T47D (cell line): Measurements from ENCODE around the gene POLL.

ENCODE experiments used
- DNase-seq, 2 experiments: peaks; one replicate each; pipeline versions ENCODE4 v3.0.0 to v3.0.0-alpha.2; 2011 to 2012; ENCODE audit warnings: low read depth in 1 of 2, low spot score in 1 of 2
- JUND ChIP-seq: IDR thresholded peaks from 2 replicates; pipeline ENCODE4 v1.6.1; 2012; ENCODE audit warnings: low read depth
- in situ Hi-C: cut with HindIII; loops from 2 replicates; pipeline ENCODE4 v1.10.0; 2016; ENCODE audit warnings: low sequenced_read_pairs, low pct_unique_long_range_greater_than_20kb

The POLL gene

DNA sequence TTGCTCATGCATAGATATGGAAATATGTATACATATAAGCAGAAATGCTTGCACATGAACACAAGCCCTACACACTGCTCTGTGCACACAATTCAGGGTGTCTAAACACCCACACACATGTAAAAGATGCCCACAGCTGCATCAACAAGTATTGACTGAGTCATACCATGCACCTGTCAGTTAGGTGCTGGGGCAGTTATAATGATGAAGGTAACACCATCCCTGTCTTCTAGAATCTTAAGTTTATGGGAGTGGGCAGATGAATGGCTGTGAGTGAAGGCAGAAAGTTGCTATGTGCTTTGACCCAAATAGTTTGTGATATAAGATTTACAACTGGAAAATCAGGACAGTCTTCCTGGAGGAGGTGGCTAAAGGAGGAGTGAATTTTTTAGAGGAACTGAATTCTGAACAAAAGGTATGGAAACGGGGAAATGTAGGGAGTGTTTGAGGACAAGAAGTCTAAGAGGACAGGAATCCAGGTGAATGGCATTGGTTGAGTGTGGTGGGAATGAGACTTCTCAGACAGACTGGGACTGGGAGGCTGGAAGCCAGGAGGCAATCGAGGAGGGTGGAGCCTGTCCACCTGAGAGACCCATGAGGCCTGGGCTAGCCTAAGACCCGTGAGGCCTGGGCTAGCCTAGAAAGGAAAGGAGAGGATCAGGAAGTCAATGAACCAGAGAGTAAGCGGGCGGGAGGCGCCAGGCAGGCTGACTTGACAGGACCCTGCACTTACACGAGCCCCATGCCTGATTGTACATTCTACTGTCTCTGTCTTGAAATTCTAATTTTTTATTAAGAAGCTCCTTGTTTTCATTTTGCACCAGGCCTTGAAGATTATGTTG lies 20.7 kb downstream of the POLL start:
- no peak for TF ChIP-seq JUND
- no peak for DNase-seq
- in situ Hi-C loops = no loop called here

DNA sequence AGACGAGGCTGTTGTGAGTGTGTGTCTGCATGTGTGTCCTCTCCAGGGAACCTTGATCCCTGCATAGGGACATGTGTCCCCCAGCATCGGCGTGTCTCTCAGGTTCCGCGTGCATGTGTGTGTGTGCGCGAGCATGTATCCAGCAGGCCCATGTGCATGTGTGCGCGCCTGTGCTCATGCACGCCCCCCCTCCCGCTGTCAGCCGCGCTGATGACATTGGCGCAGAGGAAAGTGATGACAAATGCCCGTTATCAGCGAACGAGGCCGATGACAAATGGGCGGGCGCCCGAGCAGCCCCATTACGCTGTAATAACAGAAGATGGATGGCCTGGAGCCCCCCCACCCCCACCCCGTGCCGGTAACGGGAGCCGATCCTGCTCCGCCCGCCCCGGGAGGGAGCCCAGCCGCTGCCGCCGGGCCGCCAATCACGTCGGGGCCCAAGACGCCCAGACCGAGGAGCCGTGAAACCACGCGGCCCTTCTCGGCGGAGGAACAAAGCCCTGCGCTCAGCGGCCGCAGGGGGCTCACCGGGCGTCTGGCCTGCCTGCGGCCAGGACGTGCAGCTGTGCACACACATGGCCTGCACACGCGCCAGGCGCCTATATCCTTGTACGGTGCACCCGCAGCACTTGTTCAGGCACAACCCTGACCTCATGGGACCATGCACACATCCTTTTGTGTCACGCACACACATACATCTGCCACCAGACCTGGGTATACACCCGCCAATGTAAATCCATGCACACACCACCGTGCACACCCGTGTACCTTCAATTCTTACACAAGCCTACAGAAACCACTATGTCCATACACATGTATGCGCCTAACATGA lies 21.5 kb downstream of the POLL start:
- no peak for DNase-seq
- TF ChIP-seq JUND = no peak

DNA sequence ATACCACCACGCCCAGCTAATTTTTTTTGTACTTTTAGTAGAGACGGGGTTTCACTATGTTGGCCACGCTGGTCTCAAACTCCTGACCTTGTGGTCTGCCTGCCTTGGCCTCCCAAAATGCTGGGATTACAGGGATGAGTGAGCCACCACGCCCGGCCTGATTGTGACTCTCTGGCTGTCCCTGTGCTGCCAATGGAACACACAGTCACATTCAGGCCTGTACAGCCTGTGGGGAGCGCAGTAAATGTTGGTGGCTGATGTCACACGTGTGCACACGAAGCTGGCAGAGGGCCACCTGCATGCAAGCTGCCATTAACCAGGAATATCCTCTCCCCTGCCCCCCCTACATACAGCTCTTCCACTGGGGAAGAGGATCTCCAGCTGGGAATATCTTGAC lies 22.1 kb downstream of the POLL start:
- in situ Hi-C loops = no loop called here
- no peak for TF ChIP-seq JUND
- no peak for DNase-seq

More for the DNA sequence above, 21.5 kb downstream of the POLL start:
- in situ Hi-C loops = no loop called here

DNA sequence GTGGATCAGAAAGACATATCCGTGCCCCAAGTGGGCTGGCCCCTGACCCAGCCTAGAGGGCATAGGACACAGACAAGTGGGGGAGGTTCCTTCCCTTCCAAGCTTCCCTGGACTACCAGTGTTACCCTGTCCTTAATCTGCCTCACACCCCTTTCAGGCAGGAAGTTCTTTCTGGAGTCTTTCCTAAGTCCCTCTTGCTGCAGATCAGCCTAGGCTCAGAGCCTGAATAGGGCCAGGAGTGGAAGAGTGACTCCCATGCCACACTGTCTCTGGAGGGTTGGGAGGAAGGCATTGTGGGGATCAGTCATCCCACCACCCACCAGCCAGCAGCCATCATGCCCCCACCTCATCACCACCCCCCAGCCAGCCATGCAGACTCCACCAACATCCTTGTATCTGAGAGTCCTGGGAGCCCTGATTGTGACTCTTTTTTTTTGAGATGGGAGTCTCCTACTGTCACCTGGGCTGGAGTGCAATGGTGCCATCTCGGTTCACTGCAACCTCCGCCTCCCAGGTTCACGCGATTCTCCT lies 22.6 kb downstream of the POLL start:
- in situ Hi-C loops = no loop called here
- TF ChIP-seq JUND = no peak
- DNase-seq = no peak

DNA sequence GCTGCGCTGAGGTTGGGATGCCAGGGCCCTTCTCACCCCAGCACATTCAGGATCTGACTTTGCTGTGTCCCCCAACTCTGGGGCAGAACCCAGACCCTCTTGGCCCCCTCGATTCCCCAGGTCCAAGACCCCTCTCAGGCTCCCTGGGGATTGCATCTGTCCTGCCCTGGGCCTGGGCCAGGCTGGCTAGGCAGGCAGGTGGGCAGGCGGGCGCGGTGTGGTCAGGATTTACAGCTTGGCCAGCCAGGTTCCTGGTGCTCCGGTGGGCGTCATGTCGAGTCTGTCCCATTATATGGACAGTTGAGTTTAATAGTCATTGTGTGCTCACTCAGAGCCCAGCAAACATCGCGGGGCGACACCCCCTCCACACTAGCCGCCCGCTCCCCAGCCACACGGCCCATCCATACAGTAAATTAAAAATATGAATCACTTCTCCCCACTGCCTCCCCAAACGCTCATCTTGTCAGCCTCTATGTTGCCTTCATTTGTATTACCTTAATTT lies 23.5 kb downstream of the POLL start:
- no peak for TF ChIP-seq JUND
- no peak for DNase-seq
- in situ Hi-C loops = no loop called here

DNA sequence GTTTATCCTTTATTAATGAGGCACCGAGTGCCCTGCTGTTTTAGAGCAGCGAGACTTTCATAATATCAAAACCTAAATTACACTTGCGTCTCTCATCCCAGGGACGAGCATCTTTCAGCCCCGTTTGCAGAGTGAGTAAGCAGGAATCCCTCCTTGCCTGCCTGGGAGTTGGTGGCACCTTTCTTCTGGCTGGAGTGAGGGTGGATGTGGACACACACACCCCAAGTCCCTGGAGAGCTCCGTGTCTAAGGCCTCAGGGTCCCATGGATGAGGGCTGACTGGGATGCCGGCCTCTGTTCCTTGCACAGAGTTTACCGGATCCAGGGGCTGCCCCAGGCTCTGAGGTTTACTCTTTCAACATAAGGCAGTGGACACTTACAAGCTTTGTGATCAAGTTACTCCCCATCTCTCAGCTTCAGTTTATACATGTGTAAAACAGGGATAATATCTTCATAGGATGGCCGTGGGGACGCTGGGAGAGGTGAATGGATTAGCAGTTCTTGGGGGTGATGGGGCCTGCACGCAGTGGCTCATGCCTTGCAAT lies 24.5 kb downstream of the POLL start:
- no peak for DNase-seq
- in situ Hi-C loops = no loop called here
- TF ChIP-seq JUND = no peak

DNA sequence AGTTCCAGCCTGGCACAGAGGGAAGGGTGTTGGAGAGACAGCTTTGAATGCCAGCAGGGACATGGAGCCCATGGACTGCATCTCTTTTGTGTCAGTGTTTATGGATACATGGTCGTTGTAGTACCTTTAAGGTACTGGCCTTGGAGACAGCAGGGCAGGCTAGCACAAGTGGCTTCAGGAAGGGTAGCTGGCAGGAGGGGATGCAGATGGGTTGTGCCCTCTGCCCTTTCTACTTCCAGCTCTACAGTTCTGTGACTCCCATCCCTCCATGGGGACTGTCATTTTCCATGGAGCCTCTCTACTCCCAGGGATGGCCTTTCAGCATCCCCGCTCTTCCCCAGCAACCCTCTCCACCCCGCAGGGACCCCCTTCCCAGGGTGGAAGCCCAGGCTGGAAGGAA lies 25.1 kb downstream of the POLL start:
- TF ChIP-seq JUND = no peak
- no peak for DNase-seq
- in situ Hi-C loops = no loop called here

DNA sequence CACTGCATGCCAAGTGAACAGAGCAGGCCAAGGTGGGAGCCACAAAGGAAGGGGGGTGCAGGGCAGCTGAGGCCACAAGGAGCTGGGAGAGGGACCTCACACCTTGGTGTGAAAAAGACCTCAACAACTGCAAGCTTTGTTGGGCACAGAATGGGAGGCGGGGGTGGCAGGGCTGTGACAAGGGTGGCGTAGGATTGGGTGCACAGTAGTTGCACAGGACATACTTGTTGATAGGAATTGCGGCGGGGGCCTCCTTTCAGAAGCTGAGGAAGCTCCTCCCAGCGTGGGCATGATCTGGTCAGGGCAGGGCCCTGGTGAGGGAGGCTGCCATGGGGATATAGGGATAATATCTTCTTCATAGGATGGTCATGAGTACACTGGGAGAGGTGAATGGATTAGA lies 25.8 kb downstream of the POLL start:
- no peak for TF ChIP-seq JUND
- DNase-seq = no peak
- in situ Hi-C loops = no loop called here

DNA sequence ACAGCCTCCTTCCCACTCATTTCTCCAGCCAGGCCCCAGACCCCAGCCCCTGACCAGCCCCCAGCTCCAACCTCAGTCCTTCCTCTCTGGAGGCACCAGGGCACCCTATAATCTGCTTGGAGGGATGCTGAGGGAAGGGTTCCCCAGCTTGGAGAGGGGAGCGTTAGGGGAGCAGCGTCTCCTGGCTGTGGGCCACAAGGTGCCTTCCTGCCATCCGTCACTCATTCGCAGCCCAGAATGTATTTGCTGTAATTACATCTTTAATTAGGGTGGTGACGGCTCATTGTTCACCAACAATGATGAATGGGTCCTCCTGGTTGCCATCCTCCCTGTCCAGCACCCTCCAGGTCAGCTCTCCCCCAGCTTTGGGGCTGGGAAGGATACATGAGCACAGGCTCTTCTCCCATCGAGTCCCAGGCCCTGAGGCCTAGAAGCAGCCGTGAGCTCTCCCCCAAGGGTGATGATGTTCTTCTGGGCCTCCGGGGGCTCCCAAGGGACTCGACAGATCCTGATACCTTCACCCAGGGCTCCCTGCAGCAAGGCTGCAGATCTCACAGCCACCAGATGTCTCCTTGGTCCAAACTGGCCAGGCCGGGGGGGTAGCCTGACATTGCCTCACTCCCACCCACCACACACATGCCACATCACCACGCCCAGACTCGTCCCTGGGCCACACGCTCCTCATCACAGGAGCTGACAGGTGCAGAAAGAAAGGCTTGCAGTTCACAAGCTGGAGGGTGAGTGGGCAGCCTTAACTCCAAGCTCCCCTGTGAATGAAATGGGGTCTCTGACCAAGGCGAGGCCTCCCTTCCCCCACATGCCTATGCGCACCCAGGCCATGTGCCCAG lies 26.8 kb downstream of the POLL start:
- in situ Hi-C loops = no loop called here
- TF ChIP-seq JUND = no peak

DNA sequence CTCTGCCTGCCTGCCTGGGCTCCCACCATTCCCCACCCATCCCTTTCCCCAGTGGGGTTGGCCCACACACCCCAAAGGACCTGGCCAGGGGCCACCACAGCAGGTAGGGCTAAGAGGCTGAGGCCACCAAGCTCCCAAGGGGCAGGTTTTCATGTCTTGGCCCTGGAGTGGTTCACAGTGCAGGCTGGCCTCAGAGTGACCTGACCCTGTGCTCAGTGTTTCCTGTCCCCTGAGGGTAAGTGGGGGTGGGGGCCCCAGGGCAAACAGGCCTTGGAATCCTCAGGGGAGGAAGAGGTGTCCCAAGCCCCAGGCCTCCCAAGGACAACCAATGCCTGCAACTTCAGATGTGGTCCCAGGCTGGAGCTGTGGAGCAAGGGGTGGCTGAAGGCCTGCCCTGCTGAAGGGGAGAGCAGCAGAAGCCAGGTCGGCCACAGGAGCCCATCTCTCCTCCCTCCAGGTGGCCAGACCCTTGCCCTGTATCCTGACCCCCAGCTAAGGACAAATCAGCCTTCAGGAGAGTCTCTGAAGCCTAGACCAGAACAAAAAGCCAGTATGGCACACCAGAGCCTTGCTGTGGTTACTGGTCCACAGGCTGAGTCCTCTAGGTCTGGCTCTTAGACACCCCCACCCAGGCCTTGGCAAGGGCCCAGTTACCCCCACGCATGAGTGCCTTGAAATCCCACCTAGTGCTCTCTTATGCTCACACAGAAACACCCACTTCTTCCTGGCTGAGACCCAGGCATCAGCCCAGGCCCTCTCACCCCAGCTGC lies 27.6 kb downstream of the POLL start:
- in situ Hi-C loops = no loop called here
- TF ChIP-seq JUND = no peak
- DNase-seq = no peak

More for the DNA sequence above, 26.8 kb downstream of the POLL start:
- no peak for DNase-seq

DNA sequence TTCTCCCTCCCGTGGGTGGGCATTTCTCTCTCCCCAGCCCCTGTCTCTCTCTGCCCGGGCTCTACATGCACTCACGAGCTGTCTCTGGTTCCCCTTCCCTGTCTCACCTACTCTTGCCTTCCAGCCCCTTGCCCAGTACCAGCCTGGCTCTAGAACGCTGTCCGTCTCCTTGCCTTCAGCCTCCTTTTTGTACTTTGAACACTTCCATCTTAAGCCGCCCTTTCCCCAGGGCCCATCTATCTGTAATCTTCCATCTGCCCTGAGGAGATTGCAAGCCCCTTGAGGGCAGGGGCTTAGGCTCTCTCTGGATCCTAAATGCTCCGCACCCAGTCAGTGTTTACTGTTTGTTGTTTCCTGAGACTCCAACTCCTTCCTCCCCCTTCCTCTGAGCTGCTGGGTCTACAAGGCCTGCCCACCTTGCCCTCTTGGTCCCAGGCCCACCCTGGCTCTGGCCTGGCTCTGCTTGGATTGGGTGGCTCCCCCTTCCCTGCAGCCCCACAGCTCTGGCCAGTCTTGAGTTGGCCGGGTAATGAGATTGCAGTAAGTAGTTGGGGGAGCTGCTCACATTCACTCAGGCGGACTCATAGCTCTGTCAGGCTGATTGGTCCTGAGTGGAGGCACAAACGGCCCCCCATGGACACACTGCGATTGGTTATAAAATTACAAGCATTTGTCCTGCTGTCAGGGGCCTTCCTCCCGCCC lies 28.3 kb downstream of the POLL start:
- no peak for TF ChIP-seq JUND
- in situ Hi-C loops = no loop called here
- no peak for DNase-seq
